ENCODE results near the gene PCDHB6.

DNA sequence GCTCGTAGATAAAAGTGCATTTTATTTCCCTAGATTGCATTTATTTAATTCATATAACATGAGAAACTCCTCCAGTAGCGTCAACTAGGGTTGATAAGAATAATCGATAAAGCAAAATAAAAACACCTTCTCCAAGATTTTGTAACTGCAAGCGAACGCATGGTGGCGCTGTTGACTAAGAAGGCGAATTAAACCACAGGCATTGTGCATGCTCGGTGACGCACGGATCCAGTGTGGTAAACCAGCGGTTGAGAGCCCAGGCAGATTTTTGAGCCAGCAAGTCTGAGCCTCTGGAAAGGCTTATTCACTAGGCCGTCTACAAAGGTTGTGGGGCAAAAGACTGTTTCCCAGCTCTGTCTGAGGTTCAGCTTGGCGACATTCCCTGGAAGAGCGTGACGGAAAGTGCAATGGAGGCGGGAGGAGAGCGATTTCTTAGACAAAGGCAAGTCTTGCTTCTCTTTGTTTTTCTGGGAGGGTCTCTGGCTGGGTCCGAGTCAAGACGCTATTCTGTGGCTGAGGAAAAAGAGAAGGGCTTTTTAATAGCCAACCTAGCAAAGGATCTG lies 49.5 kb upstream of the PCDHB6 start, which contains the start of gene PCDHB3:
- TF ChIP-seq FOXA1 (IDR thresholded peaks at IDR 0.05) (no peak), FOXA1 (CRISPR knock-in tag; IDR thresholded peaks at IDR 0.05) (no peak), EZH2 (conservative IDR thresholded peaks at IDR 0.05; ENCODE audit: low read depth, low read length) (no peak), ETS1 (CRISPR knock-in tag; IDR thresholded peaks at IDR 0.05) (no peak), HMG20B (CRISPR knock-in tag; conservative IDR thresholded peaks at IDR 0.05) (no peak), ZBTB7A (CRISPR knock-in tag; IDR thresholded peaks at IDR 0.05) (no peak), ESRRA (CRISPR knock-in tag; IDR thresholded peaks at IDR 0.05; ENCODE audit: low read depth) (no peak), HNRNPUL1 (IDR thresholded peaks at IDR 0.05; ENCODE audit: low read depth, low read length) (no peak), MAFK (conservative IDR thresholded peaks at IDR 0.05 in 1 of 2, IDR thresholded peaks at IDR 0.05 in 1 of 2; ENCODE audit: low read length in 2 of 2) (no peak), HDAC2 (CRISPR knock-in tag; IDR thresholded peaks at IDR 0.05) (no peak), ZNF773 (CRISPR knock-in tag; IDR thresholded peaks at IDR 0.05; ENCODE audit: borderline replicate concordance) (no peak), ZNF281 (CRISPR knock-in tag; IDR thresholded peaks at IDR 0.05; ENCODE audit: borderline replicate concordance) (no peak)
- TF ChIP-seq, protein P1, sequence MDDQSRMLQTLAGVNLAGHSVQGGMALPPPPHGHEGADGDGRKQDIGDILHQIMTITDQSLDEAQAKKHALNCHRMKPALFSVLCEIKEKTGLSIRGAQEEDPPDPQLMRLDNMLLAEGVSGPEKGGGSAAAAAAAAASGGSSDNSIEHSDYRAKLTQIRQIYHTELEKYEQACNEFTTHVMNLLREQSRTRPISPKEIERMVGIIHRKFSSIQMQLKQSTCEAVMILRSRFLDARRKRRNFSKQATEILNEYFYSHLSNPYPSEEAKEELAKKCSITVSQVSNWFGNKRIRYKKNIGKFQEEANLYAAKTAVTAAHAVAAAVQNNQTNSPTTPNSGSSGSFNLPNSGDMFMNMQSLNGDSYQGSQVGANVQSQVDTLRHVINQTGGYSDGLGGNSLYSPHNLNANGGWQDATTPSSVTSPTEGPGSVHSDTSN (CRISPR knock-in tag; IDR thresholded peaks at IDR 0.05; ENCODE audit: borderline replicate concordance) = no peak
- TF ChIP-seq, protein P2, sequence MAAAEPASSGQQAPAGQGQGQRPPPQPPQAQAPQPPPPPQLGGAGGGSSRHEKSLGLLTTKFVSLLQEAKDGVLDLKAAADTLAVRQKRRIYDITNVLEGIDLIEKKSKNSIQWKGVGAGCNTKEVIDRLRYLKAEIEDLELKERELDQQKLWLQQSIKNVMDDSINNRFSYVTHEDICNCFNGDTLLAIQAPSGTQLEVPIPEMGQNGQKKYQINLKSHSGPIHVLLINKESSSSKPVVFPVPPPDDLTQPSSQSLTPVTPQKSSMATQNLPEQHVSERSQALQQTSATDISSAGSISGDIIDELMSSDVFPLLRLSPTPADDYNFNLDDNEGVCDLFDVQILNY (CRISPR knock-in tag; conservative IDR thresholded peaks at IDR 0.05) = no peak
- TF ChIP-seq, protein P3, sequence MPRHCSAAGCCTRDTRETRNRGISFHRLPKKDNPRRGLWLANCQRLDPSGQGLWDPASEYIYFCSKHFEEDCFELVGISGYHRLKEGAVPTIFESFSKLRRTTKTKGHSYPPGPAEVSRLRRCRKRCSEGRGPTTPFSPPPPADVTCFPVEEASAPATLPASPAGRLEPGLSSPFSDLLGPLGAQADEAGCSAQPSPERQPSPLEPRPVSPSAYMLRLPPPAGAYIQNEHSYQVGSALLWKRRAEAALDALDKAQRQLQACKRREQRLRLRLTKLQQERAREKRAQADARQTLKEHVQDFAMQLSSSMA (CRISPR knock-in tag; IDR thresholded peaks at IDR 0.05) = no peak
